ENCODE results near the gene SLC43A2.

The SLC43A2 gene

DNA sequence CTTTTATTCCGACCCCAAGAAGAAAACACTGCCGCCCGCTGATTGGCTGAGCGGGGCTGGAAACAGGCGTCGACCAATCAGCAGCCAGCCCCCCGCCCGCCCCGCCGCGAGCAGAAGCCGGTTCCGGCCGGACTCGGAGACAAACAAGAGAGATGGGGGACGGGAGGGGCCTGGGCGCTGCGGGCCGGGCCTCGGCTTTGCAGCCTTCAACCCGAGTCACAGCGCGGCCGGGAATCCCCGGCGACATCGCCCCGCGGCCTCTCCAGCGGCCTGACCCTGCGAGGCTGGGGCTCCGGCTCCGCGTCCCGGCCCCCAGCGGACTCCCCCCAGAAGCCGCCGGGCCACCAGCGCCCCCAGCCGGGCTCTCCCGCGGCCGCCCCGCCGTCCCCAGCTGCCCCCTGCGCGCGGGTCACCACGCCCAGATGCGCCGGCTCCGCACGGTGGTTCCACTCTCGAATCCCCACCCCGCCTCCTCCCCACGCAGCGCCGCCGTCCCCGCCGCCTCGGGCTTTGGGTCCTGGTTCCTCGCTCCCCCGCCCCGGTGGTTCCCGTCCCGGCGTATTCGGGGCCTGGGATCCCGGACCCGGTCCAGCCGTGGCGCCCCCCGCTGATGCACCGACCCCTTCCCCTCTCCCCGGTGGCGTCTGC, 346 bp upstream of the SLC43A2 start:
- Histone ChIP-seq H3K27ac (ENCODE audit: low read depth, low read length) (peak overlapping the region; percentile 88), H3K27me3 (ENCODE audit: control insufficient read depth in 1 of 2, insufficient read depth in 2 of 2, low read length in 2 of 2) (no peaks in the 10 kb centered on the region), H3K9ac (ENCODE audit: low read length) (peak overlapping the region; percentile 68), H3K36me3 (ENCODE audit: insufficient read depth, low read length) (no peaks in the 10 kb centered on the region), H3K9me3 (ENCODE audit: low read length) (no peaks in the 10 kb centered on the region), H3K4me1 (ENCODE audit: insufficient read depth, low read length) (peaks cover 22% of the 10 kb centered on the region), H3K4me3 (ENCODE audit: low read depth in 1 of 2, low read length in 2 of 2) (peak overlapping the region; percentile 86 to 90)

DNA sequence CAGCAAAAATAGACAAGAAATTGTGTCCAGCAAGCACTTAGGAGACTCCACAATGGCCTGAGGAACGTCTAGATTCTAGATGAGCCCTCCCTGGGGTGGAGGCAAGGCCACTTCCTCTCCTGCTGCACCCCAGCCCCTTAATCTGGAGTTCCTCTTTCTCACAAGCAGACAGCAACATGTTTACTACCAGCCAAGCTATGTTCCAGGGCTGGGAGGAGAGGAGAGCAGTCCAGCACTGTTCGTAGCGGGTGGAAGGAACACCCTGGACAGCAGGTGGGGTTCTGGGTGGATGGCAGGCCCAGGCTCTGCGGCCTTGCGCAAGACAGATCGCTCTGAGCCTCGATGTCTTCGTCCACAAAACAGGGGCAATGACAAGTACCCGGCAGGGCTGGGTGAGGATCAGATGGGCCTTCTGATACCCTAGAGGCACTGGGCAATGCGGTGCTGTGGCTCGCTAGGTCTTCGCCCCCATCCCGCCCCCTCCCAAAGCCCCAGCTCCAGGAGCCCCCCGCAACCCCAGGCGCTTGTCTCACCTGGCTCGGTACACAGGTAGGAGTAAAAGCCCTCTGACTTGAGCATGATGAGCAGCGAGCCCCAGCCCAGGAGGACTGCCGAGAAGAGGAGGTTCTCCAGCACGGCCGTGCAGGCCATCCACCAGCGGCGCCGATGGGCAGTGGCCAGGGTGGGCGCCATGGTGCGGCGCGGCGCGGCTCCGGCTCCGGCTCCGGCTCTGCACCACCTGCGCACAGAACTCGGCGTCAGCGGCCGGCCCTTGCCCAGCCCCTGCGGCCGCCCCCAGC, 1.3 kb downstream of the SLC43A2 start:
- Histone ChIP-seq H3K9ac (ENCODE audit: low read length) (peak overlapping the region; percentile 21), H3K4me3 (ENCODE audit: low read depth in 1 of 2, low read length in 2 of 2) (peak overlapping the region; percentile 86 to 90), H3K27me3 (ENCODE audit: control insufficient read depth in 1 of 2, insufficient read depth in 2 of 2, low read length in 2 of 2) (no peaks in the 10 kb centered on the region), H3K27ac (ENCODE audit: low read depth, low read length) (peak overlapping the region; percentile 66), H3K4me1 (ENCODE audit: insufficient read depth, low read length) (peaks cover 22% of the 10 kb centered on the region), H3K9me3 (ENCODE audit: low read length) (no peaks in the 10 kb centered on the region), H3K36me3 (ENCODE audit: insufficient read depth, low read length) (no peaks in the 10 kb centered on the region)

DNA sequence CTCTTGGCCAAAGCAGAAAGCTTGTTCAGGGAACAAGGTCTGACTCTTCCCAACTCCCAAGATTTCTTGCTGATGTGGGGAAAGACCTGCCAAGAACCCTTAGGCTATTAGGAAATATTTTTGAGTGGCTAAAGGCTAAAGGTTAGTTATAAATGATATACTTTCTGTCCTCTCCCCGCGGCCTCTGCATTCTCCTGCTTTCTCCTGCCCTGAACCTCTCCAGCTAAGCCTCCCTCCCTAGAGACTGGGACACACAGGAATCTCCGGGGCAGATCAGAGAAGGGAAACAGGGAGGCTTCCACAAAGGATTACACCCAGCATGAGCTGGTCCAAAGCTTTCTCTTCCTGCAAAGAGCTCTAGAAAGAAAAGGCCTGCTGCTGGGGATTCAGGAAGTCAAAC, 2.3 kb downstream of the SLC43A2 start:
- Histone ChIP-seq H3K4me3 (ENCODE audit: low read depth in 1 of 2, low read length in 2 of 2) (no peak overlapping the region), H3K4me1 (ENCODE audit: insufficient read depth, low read length) (peaks cover 22% of the 10 kb centered on the region), H3K36me3 (ENCODE audit: insufficient read depth, low read length) (no peaks in the 10 kb centered on the region), H3K9ac (ENCODE audit: low read length) (no peak overlapping the region), H3K27me3 (ENCODE audit: control insufficient read depth in 1 of 2, insufficient read depth in 2 of 2, low read length in 2 of 2) (no peaks in the 10 kb centered on the region), H3K9me3 (ENCODE audit: low read length) (no peaks in the 10 kb centered on the region), H3K27ac (ENCODE audit: low read depth, low read length) (no peak overlapping the region)

DNA sequence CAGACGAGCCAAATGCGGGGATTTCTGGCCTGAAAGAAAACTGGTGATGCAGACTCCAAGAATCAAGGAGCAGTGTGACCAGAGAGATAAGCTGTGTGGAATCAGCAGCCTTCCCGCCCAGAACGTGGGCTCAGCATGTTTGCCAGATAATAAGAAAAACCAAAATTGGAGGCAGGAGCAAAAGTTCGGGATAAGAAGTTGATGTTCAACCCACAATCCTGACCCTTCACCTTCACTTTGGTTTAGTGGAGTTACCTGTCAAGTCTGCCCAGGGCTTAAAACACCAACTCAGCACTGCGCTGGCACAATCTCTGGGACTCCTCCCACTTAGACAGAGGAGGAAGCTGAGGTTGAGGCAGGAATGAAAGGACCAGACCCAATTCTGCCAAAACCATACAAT, 3.1 kb downstream of the SLC43A2 start:
- Histone ChIP-seq H3K36me3 (ENCODE audit: insufficient read depth, low read length) (no peaks in the 10 kb centered on the region), H3K27ac (ENCODE audit: low read depth, low read length) (no peak overlapping the region), H3K4me3 (ENCODE audit: low read depth in 1 of 2, low read length in 2 of 2) (no peak overlapping the region), H3K9me3 (ENCODE audit: low read length) (no peaks in the 10 kb centered on the region), H3K4me1 (ENCODE audit: insufficient read depth, low read length) (peaks cover 22% of the 10 kb centered on the region), H3K9ac (ENCODE audit: low read length) (no peak overlapping the region), H3K27me3 (ENCODE audit: control insufficient read depth in 1 of 2, insufficient read depth in 2 of 2, low read length in 2 of 2) (no peaks in the 10 kb centered on the region)

DNA sequence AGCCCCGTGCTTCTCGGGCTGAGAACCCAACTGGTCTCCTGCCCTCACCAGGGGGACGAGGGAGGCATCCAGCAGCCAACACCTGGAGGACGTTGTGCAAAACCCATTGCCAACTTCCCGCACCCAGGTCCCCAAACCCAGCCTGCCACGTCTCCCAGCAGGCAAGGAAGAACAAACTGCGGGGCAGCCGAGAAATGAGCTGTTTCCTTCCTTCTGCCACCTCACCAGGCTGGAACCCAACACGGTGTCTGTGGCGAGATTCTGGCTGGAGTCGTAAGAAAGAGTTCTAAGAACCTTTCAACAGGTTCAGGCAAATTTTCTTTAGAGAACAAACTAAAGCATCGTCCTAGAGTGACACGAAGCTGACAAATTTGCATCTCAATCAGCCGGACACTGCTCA, 3.6 kb downstream of the SLC43A2 start:
- Histone ChIP-seq H3K9me3 (ENCODE audit: low read length) (no peaks in the 10 kb centered on the region), H3K27ac (ENCODE audit: low read depth, low read length) (no peak overlapping the region), H3K36me3 (ENCODE audit: insufficient read depth, low read length) (no peaks in the 10 kb centered on the region), H3K4me1 (ENCODE audit: insufficient read depth, low read length) (peaks cover 22% of the 10 kb centered on the region), H3K9ac (ENCODE audit: low read length) (no peak overlapping the region), H3K27me3 (ENCODE audit: control insufficient read depth in 1 of 2, insufficient read depth in 2 of 2, low read length in 2 of 2) (no peaks in the 10 kb centered on the region), H3K4me3 (ENCODE audit: low read depth in 1 of 2, low read length in 2 of 2) (no peak overlapping the region)

DNA sequence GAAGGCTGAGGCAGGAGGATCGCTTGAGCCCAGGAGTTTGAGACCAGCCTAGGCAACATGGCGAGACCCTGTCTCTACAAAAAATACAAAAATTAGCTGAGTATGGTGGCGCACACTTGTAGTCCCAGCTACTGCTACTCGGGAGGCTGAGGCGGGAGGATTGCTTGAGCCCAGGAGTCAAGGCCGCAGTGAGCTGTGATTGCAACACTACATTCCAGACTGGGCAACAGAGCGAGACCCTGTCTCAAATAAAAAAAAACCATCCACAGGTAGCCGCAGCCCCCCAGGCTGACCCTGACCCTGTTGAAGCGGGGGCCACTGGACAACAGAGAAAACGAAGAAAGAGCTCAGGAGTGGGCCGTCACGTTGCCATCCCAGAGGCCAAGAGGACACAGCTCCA, 4.0 kb downstream of the SLC43A2 start:
- Histone ChIP-seq H3K4me1 (ENCODE audit: insufficient read depth, low read length) (peaks cover 19% of the 10 kb centered on the region), H3K27ac (ENCODE audit: low read depth, low read length) (no peak overlapping the region), H3K4me3 (ENCODE audit: low read depth in 1 of 2, low read length in 2 of 2) (no peak overlapping the region), H3K27me3 (ENCODE audit: control insufficient read depth in 1 of 2, insufficient read depth in 2 of 2, low read length in 2 of 2) (no peaks in the 10 kb centered on the region), H3K9me3 (ENCODE audit: low read length) (no peaks in the 10 kb centered on the region), H3K36me3 (ENCODE audit: insufficient read depth, low read length) (no peaks in the 10 kb centered on the region), H3K9ac (ENCODE audit: low read length) (no peak overlapping the region)

DNA sequence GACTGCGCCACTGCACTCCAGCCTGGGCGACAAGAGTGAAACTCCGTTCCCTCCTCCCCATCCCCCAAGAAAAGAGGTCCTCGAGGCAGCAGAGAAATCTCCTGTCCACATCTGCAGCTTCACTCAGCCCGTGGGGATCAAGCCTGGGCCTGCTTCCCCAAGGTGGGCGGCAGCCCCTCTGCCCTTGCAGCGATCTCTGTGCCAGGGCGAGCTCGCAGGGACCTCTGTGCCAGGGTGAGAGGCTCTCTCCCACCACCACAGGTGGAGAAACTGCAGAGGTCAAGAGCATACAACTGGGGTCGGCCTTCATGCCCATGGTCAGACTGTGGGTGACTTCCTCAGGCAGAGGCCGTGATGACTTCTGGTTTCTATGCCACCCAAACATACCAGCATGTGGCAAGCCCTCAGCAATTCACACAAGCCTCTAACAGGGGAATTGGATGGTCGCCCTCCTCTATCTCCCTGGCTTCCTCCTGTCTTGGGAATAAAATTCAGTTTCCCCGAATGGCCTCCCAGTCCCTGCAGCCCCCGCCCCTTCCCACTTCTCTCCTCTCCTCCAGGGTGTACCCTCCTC, 5.5 kb downstream of the SLC43A2 start:
- Histone ChIP-seq H3K4me3 (ENCODE audit: low read depth in 1 of 2, low read length in 2 of 2) (no peak overlapping the region), H3K36me3 (ENCODE audit: insufficient read depth, low read length) (no peaks in the 10 kb centered on the region), H3K27me3 (ENCODE audit: control insufficient read depth in 1 of 2, insufficient read depth in 2 of 2, low read length in 2 of 2) (no peaks in the 10 kb centered on the region), H3K9ac (ENCODE audit: low read length) (no peak overlapping the region), H3K27ac (ENCODE audit: low read depth, low read length) (no peak overlapping the region), H3K4me1 (ENCODE audit: insufficient read depth, low read length) (peaks cover 17% of the 10 kb centered on the region), H3K9me3 (ENCODE audit: low read length) (no peaks in the 10 kb centered on the region)

DNA sequence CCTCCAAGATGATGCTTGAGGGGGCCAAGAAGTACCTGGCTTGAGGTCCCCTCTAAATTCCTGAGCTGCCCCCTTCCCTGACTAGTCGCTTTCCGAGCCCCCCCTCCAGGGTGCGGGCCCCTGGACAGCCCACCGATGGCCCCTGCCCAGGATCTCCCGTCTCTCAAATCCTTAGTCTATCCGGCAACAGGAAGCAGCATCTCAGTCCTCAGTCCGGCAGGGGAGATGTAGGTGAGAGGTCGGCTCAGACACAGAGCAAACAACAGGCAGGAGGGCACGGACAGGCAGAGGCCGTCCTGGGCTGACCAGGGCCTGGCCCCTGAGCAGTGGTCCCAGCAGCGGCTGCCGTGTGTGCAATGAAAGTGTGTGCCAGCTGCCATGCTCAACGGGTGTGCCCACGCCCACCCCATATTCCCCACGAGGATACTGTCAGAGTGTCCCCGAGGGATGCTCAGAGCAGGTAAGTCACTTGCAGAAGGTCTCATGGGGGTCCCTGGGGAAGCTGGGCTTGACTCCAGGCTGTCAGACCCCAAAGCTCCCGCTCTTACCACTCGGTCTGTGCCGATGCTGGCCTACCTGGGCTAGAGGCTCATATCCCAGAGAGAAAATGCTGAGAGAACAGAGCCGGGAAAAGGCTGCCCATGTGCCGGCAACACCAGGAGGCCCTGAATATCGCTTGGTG, 7.2 kb downstream of the SLC43A2 start:
- H3K9ac ChIP-seq (ENCODE audit: low read length) = no peak overlapping the region
- peaks cover 2% of the 10 kb centered on the region for H3K4me1 ChIP-seq (ENCODE audit: insufficient read depth, low read length)
- H3K36me3 ChIP-seq (ENCODE audit: insufficient read depth, low read length) = no peaks in the 10 kb centered on the region
- no peaks in the 10 kb centered on the region for H3K9me3 ChIP-seq (ENCODE audit: low read length)
- no peak overlapping the region for H3K27ac ChIP-seq (ENCODE audit: low read depth, low read length)
- no peaks in the 10 kb centered on the region for H3K27me3 ChIP-seq (ENCODE audit: control insufficient read depth in 1 of 2, insufficient read depth in 2 of 2, low read length in 2 of 2)
- H3K4me3 ChIP-seq (ENCODE audit: low read depth in 1 of 2, low read length in 2 of 2) = no peak overlapping the region

DNA sequence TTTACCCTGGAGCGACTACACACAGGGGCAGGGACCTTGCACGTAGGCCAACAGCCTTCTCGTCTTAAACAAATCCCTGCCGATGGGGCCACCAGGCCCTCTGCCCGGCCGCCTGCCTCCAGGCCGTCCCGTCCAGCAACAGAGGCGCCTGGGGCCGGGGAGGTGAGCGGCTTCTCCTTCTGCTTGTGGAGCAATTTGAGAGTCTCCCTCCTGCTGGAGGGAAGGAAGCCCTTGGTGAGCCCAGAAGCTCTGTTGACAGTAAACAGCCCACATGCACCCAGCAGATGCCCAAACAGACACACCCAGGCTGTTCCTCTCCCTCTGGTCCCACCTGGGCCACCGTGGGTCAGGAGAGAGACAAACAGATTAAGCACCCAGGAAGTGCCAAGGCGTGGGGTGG, 8.1 kb downstream of the SLC43A2 start:
- H3K36me3 ChIP-seq (ENCODE audit: insufficient read depth, low read length) = no peaks in the 10 kb centered on the region
- H3K27ac ChIP-seq (ENCODE audit: low read depth, low read length) = no peak overlapping the region
- H3K27me3 ChIP-seq (ENCODE audit: control insufficient read depth in 1 of 2, insufficient read depth in 2 of 2, low read length in 2 of 2) = no peaks in the 10 kb centered on the region
- no peaks in the 10 kb centered on the region for H3K4me1 ChIP-seq (ENCODE audit: insufficient read depth, low read length)
- H3K4me3 ChIP-seq (ENCODE audit: low read depth in 1 of 2, low read length in 2 of 2) = no peak overlapping the region
- H3K9ac ChIP-seq (ENCODE audit: low read length) = no peak overlapping the region
- no peaks in the 10 kb centered on the region for H3K9me3 ChIP-seq (ENCODE audit: low read length)

DNA sequence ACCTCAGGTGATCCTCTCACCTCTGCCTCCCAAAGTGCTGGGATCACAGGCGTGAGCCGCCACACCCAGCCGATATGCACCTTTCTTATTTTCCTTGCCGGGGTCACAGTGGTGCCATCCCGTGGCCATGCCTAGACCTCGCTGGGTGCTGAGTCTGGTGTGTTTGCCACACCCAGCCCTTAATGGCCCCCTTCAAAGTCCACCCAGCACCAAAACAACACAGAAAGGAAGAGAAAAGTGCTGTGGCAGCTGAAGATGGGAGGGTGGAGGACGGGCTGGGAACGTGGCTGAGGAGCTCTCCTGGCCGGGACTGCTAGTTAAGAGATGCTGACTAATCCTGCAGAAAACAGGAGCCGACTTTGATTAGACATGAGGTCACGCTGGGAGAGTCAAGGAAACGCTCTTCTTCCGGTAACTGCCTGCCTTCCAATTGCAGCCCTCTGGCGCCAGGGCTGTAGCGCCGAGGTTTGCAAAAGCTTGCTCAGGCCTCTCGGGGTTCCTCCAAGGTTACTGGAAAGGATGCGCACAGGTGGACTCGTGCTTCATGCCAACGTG, 10.9 kb downstream of the SLC43A2 start:
- Histone ChIP-seq H3K36me3 (ENCODE audit: insufficient read depth, low read length) (no peaks in the 10 kb centered on the region), H3K9ac (ENCODE audit: low read length) (no peak overlapping the region), H3K4me1 (ENCODE audit: insufficient read depth, low read length) (no peaks in the 10 kb centered on the region)

DNA sequence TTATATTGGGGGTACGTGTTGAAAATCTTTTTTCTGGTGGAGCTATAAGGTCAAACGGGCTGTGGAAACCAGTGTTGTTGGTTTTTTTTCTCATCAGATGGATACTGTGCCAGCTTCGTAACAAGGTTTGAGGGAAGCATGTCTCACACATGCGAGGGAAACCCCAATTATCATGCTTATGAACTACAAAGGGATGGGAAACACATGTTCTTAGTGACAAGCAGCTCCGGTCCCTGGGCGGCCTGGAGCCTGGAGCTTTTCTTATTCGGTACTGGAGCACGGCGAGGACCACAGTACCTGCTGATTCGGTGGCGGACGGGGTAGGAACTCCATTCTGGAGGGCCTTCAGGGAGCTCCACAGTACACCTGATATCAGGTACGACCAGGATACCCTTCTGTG, 12.5 kb downstream of the SLC43A2 start:
- Histone ChIP-seq H3K9ac (ENCODE audit: low read length) (no peak overlapping the region), H3K4me3 (ENCODE audit: low read depth in 1 of 2, low read length in 2 of 2) (no peak overlapping the region), H3K9me3 (ENCODE audit: low read length) (no peaks in the 10 kb centered on the region), H3K27ac (ENCODE audit: low read depth, low read length) (no peak overlapping the region), H3K4me1 (ENCODE audit: insufficient read depth, low read length) (no peaks in the 10 kb centered on the region), H3K36me3 (ENCODE audit: insufficient read depth, low read length) (no peaks in the 10 kb centered on the region), H3K27me3 (ENCODE audit: control insufficient read depth in 1 of 2, insufficient read depth in 2 of 2, low read length in 2 of 2) (no peaks in the 10 kb centered on the region)

More for the DNA sequence above, 10.9 kb downstream of the SLC43A2 start:
- no peak overlapping the region for H3K4me3 ChIP-seq (ENCODE audit: low read depth in 1 of 2, low read length in 2 of 2)
- no peak overlapping the region for H3K27ac ChIP-seq (ENCODE audit: low read depth, low read length)
- H3K9me3 ChIP-seq (ENCODE audit: low read length) = no peaks in the 10 kb centered on the region
- H3K27me3 ChIP-seq (ENCODE audit: control insufficient read depth in 1 of 2, insufficient read depth in 2 of 2, low read length in 2 of 2) = no peaks in the 10 kb centered on the region
